ENCODE measurements around the gene CHTF18.

- TF ChIP-seq CTCF (IDR thresholded peaks at IDR 0.05) (no peak), POLR2A (IDR thresholded peaks at IDR 0.05) (no peak)
Measured at GRCh38 chr16:842061-842476, 53.6 kb downstream of the CHTF18 start.

All from esophagus squamous epithelium (tissue), 4 donors.